Progenitor cell of endocrine pancreas (in vitro differentiated cells): ENCODE measurements around the gene CLEC11A. TPM values are rescaled to one million over a fixed set of nuclear protein-coding genes. Genes with fewer than 3 reads are reported as not detected.
A peak's percentile ranks its signal among the peaks of the same experiment; 100 is the strongest.

ENCODE experiments used
- DNase-seq: peaks from one replicate; pipeline ENCODE4 v3.0.0; 2021; ENCODE audit warnings: low spot score; ENCODE audit not compliant: unreplicated experiment
- H3K27ac Mint-ChIP-seq: 2 replicates; pipeline ENCODE4 v1.8.0; 2021; ENCODE audit warnings: mild to moderate bottlenecking, moderate library complexity, mixed read lengths
- H3K27me3 Mint-ChIP-seq: 2 replicates; pipeline ENCODE4 v1.8.0; 2021; ENCODE audit warnings: mixed read lengths
- H3K36me3 Mint-ChIP-seq: 2 replicates; pipeline ENCODE4 v1.8.0; 2022; ENCODE audit warnings: mixed read lengths; ENCODE audit not compliant: insufficient read depth
- H3K4me1 Mint-ChIP-seq: 2 replicates; pipeline ENCODE4 v1.8.0; 2021; ENCODE audit warnings: low read depth, mixed read lengths
- H3K4me3 Mint-ChIP-seq: 2 replicates; pipeline ENCODE4 v1.8.0; 2021; ENCODE audit warnings: low read depth, mild to moderate bottlenecking, moderate library complexity, mixed read lengths
- H3K9me3 Mint-ChIP-seq: 2 replicates; pipeline ENCODE4 v1.8.0; 2021; ENCODE audit warnings: low read depth, mixed read lengths
- CTCF ChIP-seq: fragments of 200-600 bp; sonication (generic); IDR thresholded peaks from one replicate; pipeline ENCODE4 v1.5.0; 2021; ENCODE audit warnings: antibody characterized with exemption, mild to moderate bottlenecking; ENCODE audit not compliant: unreplicated experiment
- total RNA-seq: library from RNA; stranded (reverse); gene quantifications from 2 replicates; pipeline ENCODE4 v1.2.1, GENCODE V29; 2021

CLEC11A gene
- total RNA-seq, 1 donor from 2014 or later: 5.4 TPM

- peak; percentile 66 for DNase-seq
- no peak for TF ChIP-seq CTCF
- H3K27me3 Mint-ChIP-seq: peaks cover 89% of the 10 kb centered on the region
- no peaks in the 10 kb centered on the region for H3K9me3 Mint-ChIP-seq
- no peaks in the 10 kb centered on the region for H3K36me3 Mint-ChIP-seq
- no peak overlapping the region for H3K4me3 Mint-ChIP-seq
- H3K27ac Mint-ChIP-seq: no peak overlapping the region
- H3K4me1 Mint-ChIP-seq: no peaks in the 10 kb centered on the region
Measured at GRCh38 chr19:50695251-50696093, 27.7 kb upstream of the CLEC11A start.

- H3K27ac Mint-ChIP-seq: no peak overlapping the region
- no peaks in the 10 kb centered on the region for H3K36me3 Mint-ChIP-seq
- peaks cover 87% of the 10 kb centered on the region for H3K27me3 Mint-ChIP-seq
- DNase-seq: no peak
- no peak overlapping the region for H3K4me3 Mint-ChIP-seq
- H3K4me1 Mint-ChIP-seq: no peaks in the 10 kb centered on the region
- no peaks in the 10 kb centered on the region for H3K9me3 Mint-ChIP-seq
- no peak for TF ChIP-seq CTCF
Measured at GRCh38 chr19:50696094-50696483, 27.1 kb upstream of the CLEC11A start.

GRCh38 chr19:50697414-50698124 lies 25.6 kb upstream of the CLEC11A start:
- no peaks in the 10 kb centered on the region for H3K4me1 Mint-ChIP-seq
- H3K27me3 Mint-ChIP-seq: peaks cover 83% of the 10 kb centered on the region
- H3K4me3 Mint-ChIP-seq: no peak overlapping the region
- no peak for TF ChIP-seq CTCF
- no peak for DNase-seq
- H3K36me3 Mint-ChIP-seq: no peaks in the 10 kb centered on the region
- no peaks in the 10 kb centered on the region for H3K9me3 Mint-ChIP-seq
- no peak overlapping the region for H3K27ac Mint-ChIP-seq

- Mint-ChIP-seq H3K36me3 (no peaks in the 10 kb centered on the region), H3K27ac (no peak overlapping the region), H3K4me1 (no peaks in the 10 kb centered on the region), H3K9me3 (no peaks in the 10 kb centered on the region), H3K27me3 (peaks cover 78% of the 10 kb centered on the region), H3K4me3 (no peak overlapping the region)
- DNase-seq: no peak
- TF ChIP-seq CTCF: no peak
Measured at GRCh38 chr19:50701367-50701985, 21.7 kb upstream of the CLEC11A start.

- no peaks in the 10 kb centered on the region for H3K36me3 Mint-ChIP-seq
- peaks cover 76% of the 10 kb centered on the region for H3K27me3 Mint-ChIP-seq
- no peak overlapping the region for H3K4me3 Mint-ChIP-seq
- H3K27ac Mint-ChIP-seq: no peak overlapping the region
- H3K4me1 Mint-ChIP-seq: no peaks in the 10 kb centered on the region
- no peaks in the 10 kb centered on the region for H3K9me3 Mint-ChIP-seq
- TF ChIP-seq CTCF: no peak
- DNase-seq: no peak
Measured at GRCh38 chr19:50702158-50702870, 20.9 kb upstream of the CLEC11A start.
